Stimulated activated CD8-positive, alpha-beta memory T cell treated with anti-CD3 and anti-CD28 coated beads, Interleukin-7, amount 100 ng/mL, for 24 hours (primary cell): ENCODE results near the gene HOXB4.
A peak's percentile ranks its signal among the peaks of the same experiment; 100 is the strongest.

Experiments used
- DNase-seq: peaks from one replicate; pipeline ENCODE4 v3.0.0-alpha.2; 2020; ENCODE audit warnings: low read depth

The HOXB4 gene

GRCh38 chr17:48615047-48615962 lies 37.2 kb upstream of the HOXB4 start, which contains the start of gene HOXB8:
HOXB8 (minus strand) TSS chr17:48615292; CDS start chr17:48614704, 588 bp downstream.
- no peak for DNase-seq

GRCh38 chr17:48613862-48614694 lies 35.9 kb upstream of the HOXB4 start:
- no peak for DNase-seq

GRCh38 chr17:48612854-48613691 lies 34.9 kb upstream of the HOXB4 start:
- DNase-seq: no peak

GRCh38 chr17:48612456-48612853 lies 34.3 kb upstream of the HOXB4 start:
- no peak for DNase-seq

DNA sequence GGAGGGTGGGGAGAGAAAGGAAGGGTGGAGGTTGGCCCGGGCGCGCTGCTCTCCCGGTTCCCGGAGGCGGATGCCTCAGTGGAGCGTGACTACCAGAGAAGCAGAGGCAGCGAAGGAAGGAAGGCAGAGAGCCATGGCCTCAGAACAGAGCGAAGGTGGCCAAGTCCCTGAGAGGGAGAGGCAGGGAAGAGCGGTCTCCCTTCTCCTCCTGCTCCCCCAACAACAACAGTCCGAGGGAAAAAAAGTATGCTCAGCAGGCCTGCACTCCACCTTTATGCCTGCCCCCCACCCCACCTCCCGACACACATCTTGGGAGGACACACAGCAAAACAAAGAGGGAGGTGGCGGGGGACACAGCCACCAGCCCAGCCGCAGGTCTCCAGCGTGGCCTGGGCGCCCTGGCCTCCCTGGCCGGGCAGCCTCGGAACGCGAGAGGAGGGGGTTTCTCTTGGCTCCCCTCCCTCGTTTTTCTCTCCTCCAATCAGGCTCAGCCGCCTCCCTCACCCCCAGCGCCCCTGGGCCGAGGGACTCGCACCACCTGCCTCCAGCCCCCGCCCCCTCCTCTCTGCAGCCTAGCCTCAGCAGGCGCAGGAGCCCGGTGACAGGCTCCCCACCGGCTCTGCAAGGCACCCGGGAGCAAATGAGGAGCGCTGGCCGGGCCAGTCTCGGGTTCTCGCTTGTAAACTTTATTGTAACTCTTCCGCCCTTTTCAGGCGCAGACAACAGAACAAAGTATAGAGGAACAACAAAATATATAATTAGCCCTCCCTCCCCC lies 33.7 kb upstream of the HOXB4 start:
- no peak for DNase-seq

DNA sequence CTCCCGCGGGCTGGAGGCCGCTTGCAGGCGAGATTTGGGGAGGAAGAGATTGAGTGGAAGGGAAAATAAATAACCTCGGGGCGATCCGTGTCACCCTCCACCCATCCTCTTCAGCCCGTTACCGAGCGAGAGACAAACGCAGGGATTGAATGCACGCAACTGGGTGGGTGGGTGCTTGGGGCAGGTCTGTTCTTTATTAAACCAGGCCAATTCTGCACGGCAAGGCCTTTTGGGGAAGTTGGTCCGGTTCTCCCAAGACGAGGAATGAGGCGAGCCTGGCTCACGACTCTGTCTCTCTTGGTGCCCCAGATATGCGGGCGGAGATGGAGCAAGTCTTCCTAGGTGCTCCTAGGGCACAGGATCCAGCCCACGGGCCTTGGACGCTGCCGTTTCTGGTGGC lies 33.1 kb upstream of the HOXB4 start:
- no peak for DNase-seq

DNA sequence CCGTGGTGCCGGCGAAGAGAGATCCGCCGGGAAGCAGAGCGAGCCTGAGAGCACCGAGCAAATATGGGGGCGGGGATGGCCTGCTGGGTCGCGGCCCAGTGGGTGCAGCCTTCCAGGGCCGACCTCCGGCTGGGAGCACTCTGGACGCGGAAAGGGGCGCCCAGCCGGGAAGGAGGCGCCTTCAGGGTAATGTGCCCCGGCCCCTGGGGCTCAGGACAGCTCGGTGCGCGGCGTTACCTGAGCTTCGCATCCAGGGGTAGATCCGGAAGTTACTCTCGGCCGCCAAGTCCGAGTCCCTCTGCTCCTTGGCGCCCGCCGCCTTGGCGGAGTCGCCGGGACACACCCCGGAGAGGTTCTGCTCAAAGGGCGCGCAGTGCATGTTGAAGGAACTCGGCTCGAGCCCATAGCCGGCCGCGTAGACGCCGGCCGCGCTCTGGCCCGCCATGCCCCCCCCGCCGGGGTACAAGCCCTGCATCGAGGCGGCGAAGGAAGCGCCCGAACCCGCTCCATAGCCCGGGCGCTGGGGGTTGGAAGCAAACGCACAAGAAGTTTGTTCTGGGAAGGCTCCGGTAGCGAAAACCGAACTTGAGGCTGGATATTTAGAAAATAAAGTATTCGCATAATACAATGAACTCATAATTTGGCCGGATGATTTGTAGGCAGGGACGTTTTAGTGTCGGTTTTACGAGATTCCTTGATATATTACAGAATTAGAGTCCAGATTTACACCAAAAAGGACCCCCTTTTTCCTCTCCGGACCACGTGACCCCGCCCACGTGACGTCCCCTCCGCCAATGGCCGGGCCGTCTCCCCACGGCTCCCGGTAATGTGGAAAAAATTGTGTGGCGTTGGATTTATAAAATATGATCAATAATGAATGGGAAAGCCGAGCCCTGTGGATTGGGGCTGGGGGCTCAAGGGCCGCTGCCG lies 32.4 kb upstream of the HOXB4 start, which contains the start of gene HOXB7:
TSS of gene HOXB7 (minus strand) at position 736 of the 930 bp plus-strand sequence. CDS start at position 637, 99 bp downstream.
- DNase-seq: peak; percentile 55

DNA sequence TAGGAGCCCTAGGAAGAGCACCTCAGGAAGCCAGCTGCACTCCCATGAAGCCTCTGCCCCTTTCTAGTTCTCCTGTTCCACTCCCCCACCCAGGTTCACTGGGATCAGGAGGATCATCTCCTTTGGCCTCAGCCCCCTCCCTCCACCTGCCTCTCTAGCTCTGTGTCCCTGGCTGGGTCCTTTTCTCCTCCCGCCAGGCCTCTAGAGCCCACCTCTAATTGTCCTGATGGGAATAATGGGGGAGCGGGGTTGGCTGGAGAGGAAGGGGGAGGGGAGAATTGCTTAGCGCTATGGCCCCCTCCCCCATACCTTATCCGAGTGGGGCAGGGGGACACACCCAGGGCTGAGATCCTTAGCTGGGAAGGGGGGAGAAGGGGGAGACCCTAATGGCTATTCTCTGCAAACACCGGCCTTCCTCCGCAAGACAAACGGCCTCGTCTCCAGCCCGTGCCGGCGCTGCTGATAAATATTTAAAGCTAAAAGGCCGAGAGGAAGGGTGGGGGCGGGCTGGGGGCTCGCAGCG lies 31.7 kb upstream of the HOXB4 start:
- DNase-seq: no peak

DNA sequence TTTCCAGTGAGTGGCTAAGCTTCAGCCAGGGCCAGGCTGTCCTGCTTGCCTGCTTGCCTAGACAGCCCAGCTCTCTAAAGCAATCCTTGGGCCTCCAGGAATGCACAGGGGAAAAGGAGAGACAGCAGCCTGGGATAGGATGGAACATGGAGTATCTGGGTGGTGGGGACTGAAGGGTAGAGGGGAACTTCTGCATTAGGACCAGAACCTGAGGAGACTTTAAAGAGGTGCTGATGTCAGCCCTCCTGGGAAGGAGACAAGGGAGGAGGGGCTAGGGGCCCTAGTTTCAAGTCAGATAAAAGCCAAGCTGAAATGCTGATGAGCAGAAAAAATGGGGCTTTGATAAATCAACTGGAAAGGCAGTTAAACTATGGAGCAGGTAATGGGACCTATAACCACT lies 30.9 kb upstream of the HOXB4 start:
- no peak for DNase-seq

DNA sequence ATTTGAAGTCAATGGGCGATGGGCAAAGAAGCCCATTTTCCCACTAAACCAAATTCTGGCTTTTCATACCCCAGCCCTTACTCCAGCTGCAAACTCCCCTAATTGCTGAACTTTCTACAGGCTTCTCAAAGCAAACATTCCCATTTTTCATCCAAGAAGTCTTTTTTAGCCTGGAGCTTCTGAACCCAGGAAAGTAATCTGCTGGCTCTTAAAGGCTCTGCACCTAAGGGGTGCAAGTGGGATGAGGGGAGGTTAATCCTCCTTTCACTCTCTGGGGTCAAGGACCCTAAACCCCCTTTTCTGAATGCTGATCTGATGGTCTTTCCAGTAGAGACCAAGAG lies 30.3 kb upstream of the HOXB4 start:
- DNase-seq: no peak

- DNase-seq: no peak
These were observed 28.9 kb upstream of the HOXB4 start for GRCh38 chr17:48606892-48607614.

DNA sequence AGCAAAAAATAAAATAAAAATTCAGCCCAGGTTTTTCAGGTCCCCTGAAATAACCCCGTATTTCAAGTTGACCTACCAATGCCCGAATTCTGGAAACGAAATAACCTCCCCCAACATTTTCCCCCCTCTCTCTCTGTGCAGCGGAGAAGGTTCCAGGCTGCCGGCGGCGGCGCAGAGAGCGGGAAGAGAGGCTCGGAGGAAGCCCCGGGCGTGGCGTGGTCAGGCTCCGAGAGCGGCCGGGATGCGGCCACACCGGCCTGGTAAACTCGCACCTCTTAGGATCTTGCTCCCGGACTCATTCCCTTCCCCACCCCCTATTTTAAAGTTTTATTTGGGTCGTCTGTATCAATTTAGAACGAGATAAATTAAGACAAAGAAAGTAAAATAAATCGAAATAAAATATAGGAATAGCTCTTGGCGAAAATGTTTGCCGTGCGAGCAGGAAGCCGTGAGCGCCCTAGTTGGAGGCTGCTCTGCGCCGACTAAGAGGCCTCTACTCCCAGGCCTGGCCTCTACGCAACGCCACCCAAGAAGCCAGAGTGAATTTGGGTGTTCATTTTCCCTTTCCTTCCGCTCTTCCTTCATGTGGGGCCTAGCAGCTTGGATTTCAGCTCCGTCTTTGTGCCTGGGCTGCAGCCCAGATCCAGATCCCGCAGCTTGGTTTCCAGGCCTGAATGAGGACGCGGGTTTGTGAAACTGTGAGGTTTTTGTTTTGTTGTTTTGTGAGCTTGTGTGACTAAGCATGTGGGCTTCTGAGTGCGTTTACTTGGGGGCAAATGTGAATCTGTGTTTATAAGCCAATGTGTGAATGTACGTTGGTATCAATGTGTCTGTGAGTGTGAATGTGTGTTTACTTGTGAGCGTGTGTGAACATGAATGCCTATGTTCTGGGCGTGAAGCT lies 28.1 kb upstream of the HOXB4 start:
- DNase-seq: no peak

- no peak for DNase-seq
These were observed 27.3 kb upstream of the HOXB4 start for GRCh38 chr17:48605409-48605919.

DNA sequence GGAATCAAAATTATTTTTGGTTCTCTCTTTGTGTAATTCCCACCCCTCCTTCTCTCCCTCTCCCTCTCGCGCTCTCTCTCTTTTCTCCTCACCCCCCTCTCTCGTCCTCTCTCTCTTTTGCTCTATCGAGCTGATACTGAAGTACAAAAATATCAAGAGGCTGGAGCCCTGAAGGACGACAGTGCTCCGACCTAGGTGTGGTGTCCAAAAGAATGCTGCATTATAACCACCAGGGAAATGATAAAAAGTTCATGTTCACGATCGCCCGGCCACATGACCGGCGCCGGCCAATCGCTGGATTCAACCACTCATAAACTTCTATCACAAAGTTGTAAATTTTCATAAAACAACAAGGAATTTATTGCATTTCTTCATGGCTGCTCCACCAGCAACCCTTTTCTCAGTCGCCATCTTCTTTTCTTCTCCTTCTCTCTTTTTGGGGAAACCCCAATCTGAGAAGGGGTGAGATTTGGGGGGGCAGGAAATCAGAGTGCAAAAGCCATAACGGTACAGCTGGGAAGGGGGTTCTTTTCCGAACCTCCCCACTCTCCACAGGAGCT lies 26.7 kb upstream of the HOXB4 start, which contains the start of gene HOXB6:
TSS of gene HOXB6 (minus strand) at position 217 of the 560 bp plus-strand sequence. CDS start 6,836 bp downstream, outside the sequence.
- no peak for DNase-seq

- no peak for DNase-seq
These were observed 26.0 kb upstream of the HOXB4 start for GRCh38 chr17:48603959-48604769.
